ENCODE results near the gene IFI27L2.

IFI27L2 gene

GRCh38 chr14:94112513-94113063 is 16.8 kb downstream of the IFI27L2 start:
- no peak for TF ChIP-seq FOXP2 (optimal IDR thresholded peaks at IDR 0.05; ENCODE audit: borderline replicate concordance, extremely low read depth, extremely low read length, insufficient read depth)

GRCh38 chr14:94111276-94112095 is 17.9 kb downstream of the IFI27L2 start:
- TF ChIP-seq REST (IDR thresholded peaks at IDR 0.05; ENCODE audit: insufficient read depth in 1 of 2, low read depth in 2 of 2, low read length in 2 of 2): no peak
- TF ChIP-seq POLR2AphosphoS5 (IDR thresholded peaks at IDR 0.05; ENCODE audit: low read depth, low read length): no peak
- TF ChIP-seq FOXP2 (optimal IDR thresholded peaks at IDR 0.05; ENCODE audit: borderline replicate concordance, extremely low read depth, extremely low read length, insufficient read depth): no peak
- no peak for TF ChIP-seq TAF1 (IDR thresholded peaks at IDR 0.05; ENCODE audit: borderline replicate concordance, insufficient read depth, low read length)
- no peak for TF ChIP-seq SIN3A (IDR thresholded peaks at IDR 0.05; ENCODE audit: borderline replicate concordance, insufficient read depth, low read length)

GRCh38 chr14:94110552-94111181 is 18.7 kb downstream of the IFI27L2 start, which contains the start of gene IFI27:
Gene IFI27 (plus strand): TSS chr14:94110736.
- TF ChIP-seq SIN3A (IDR thresholded peaks at IDR 0.05; ENCODE audit: borderline replicate concordance, insufficient read depth, low read length): no peak
- TF ChIP-seq FOXP2 (optimal IDR thresholded peaks at IDR 0.05; ENCODE audit: borderline replicate concordance, extremely low read depth, extremely low read length, insufficient read depth): no peak
- no peak for TF ChIP-seq TAF1 (IDR thresholded peaks at IDR 0.05; ENCODE audit: borderline replicate concordance, insufficient read depth, low read length)
- TF ChIP-seq POLR2AphosphoS5 (IDR thresholded peaks at IDR 0.05; ENCODE audit: low read depth, low read length): no peak
- no peak for TF ChIP-seq REST (IDR thresholded peaks at IDR 0.05; ENCODE audit: insufficient read depth in 1 of 2, low read depth in 2 of 2, low read length in 2 of 2)

GRCh38 chr14:94109915-94110250 is 19.5 kb downstream of the IFI27L2 start:
- TF ChIP-seq REST (IDR thresholded peaks at IDR 0.05; ENCODE audit: insufficient read depth in 1 of 2, low read depth in 2 of 2, low read length in 2 of 2) (no peak), TAF1 (IDR thresholded peaks at IDR 0.05; ENCODE audit: borderline replicate concordance, insufficient read depth, low read length) (no peak), POLR2AphosphoS5 (IDR thresholded peaks at IDR 0.05; ENCODE audit: low read depth, low read length) (no peak), SIN3A (IDR thresholded peaks at IDR 0.05; ENCODE audit: borderline replicate concordance, insufficient read depth, low read length) (no peak), FOXP2 (optimal IDR thresholded peaks at IDR 0.05; ENCODE audit: borderline replicate concordance, extremely low read depth, extremely low read length, insufficient read depth) (no peak)

- no peak for TF ChIP-seq FOXP2 (optimal IDR thresholded peaks at IDR 0.05; ENCODE audit: borderline replicate concordance, extremely low read depth, extremely low read length, insufficient read depth)
- no peak for TF ChIP-seq POLR2AphosphoS5 (IDR thresholded peaks at IDR 0.05; ENCODE audit: low read depth, low read length)
- no peak for TF ChIP-seq SIN3A (IDR thresholded peaks at IDR 0.05; ENCODE audit: borderline replicate concordance, insufficient read depth, low read length)
- TF ChIP-seq REST (IDR thresholded peaks at IDR 0.05; ENCODE audit: insufficient read depth in 1 of 2, low read depth in 2 of 2, low read length in 2 of 2): no peak
- no peak for TF ChIP-seq TAF1 (IDR thresholded peaks at IDR 0.05; ENCODE audit: borderline replicate concordance, insufficient read depth, low read length)
Measured at GRCh38 chr14:94104731-94105130, 24.7 kb downstream of the IFI27L2 start.
